ENCODE measurements around the gene MIS18A.

Gene MIS18A

DNA sequence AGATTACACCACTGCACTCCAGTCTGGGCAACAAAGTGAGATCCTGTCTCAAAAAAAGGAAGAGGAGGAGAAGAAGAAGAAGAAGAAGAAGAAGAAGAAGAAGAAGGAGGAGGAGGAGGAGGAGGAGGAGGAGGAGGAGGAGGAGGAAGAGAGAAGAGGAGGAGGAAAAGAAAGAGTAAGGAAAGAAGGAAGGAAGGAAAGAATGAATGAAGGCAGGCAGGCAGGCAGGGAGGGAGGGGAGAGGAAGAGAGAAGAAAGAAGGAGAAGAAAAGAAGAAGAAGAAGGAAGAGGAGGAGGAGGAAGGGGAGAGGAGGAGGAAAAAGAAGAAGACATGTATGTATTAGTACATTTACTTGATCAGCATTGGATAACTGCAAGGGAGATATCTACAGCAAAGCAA, 26.7 kb downstream of the MIS18A start:
- no peak for DNase-seq
- TF ChIP-seq, protein P1, sequence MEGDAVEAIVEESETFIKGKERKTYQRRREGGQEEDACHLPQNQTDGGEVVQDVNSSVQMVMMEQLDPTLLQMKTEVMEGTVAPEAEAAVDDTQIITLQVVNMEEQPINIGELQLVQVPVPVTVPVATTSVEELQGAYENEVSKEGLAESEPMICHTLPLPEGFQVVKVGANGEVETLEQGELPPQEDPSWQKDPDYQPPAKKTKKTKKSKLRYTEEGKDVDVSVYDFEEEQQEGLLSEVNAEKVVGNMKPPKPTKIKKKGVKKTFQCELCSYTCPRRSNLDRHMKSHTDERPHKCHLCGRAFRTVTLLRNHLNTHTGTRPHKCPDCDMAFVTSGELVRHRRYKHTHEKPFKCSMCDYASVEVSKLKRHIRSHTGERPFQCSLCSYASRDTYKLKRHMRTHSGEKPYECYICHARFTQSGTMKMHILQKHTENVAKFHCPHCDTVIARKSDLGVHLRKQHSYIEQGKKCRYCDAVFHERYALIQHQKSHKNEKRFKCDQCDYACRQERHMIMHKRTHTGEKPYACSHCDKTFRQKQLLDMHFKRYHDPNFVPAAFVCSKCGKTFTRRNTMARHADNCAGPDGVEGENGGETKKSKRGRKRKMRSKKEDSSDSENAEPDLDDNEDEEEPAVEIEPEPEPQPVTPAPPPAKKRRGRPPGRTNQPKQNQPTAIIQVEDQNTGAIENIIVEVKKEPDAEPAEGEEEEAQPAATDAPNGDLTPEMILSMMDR (IDR thresholded peaks at IDR 0.05; ENCODE audit: low read depth, low read length, missing control alignments): no peak

DNA sequence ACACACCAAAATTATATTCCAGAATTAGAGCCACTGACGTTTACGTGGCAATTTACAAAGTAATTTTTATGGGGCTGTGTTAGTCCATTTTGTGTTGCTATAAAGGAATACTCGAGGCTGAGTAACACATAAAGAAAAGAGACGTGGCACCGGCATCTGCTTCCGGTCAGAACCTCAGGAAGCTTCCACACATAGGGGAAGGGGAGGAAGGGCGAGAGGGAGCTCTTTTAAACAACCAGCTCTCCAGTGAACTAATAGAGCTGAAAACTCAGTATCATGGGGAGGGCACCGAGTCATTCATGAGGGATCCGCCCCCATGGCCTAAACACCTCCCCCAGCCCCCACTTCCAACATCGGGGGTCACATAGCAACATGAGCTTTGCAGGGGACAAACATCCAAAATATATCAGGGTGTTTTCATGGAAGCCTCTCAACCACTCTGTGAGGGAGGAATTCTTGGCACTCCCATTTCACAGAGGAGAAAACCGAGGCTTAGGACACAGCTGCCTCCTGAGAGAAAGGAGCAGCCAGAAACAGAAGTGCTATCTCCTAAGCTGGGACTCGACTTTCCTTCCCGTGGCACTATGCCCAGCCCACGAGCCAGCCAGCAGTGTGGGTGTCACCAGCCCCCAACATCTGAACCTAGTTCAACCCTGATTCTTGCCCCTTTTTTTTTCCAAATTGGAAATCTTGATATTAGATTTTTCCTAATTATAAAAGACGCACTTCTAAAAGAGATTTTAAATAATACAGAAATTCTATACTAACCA, 29.2 kb downstream of the MIS18A start:
- Histone ChIP-seq H3K27ac (no peak overlapping the region), H3K4me3 (ENCODE audit: low read depth, low read length) (no peak overlapping the region), H3K27me3 (replicated peaks) (peaks cover 2% of the 10 kb centered on the region), H3K36me3 (replicated peaks) (no peaks in the 10 kb centered on the region)
- in situ Hi-C loops (cut with HindIII; ENCODE audit: low pct_ligation_motif_present, low sequenced_read_pairs): no loop called here
- no peak for DNase-seq
- TF ChIP-seq, protein P1 (IDR thresholded peaks at IDR 0.05; ENCODE audit: low read depth, low read length, missing control alignments): no peak

More for the DNA sequence above, 26.7 kb downstream of the MIS18A start:
- Histone ChIP-seq H3K36me3 (replicated peaks) (no peaks in the 10 kb centered on the region), H3K27me3 (replicated peaks) (peaks cover 2% of the 10 kb centered on the region), H3K27ac (no peak overlapping the region), H3K4me3 (ENCODE audit: low read depth, low read length) (no peak overlapping the region)
- in situ Hi-C loops (cut with HindIII; ENCODE audit: low pct_ligation_motif_present, low sequenced_read_pairs): no loop called here

DNA sequence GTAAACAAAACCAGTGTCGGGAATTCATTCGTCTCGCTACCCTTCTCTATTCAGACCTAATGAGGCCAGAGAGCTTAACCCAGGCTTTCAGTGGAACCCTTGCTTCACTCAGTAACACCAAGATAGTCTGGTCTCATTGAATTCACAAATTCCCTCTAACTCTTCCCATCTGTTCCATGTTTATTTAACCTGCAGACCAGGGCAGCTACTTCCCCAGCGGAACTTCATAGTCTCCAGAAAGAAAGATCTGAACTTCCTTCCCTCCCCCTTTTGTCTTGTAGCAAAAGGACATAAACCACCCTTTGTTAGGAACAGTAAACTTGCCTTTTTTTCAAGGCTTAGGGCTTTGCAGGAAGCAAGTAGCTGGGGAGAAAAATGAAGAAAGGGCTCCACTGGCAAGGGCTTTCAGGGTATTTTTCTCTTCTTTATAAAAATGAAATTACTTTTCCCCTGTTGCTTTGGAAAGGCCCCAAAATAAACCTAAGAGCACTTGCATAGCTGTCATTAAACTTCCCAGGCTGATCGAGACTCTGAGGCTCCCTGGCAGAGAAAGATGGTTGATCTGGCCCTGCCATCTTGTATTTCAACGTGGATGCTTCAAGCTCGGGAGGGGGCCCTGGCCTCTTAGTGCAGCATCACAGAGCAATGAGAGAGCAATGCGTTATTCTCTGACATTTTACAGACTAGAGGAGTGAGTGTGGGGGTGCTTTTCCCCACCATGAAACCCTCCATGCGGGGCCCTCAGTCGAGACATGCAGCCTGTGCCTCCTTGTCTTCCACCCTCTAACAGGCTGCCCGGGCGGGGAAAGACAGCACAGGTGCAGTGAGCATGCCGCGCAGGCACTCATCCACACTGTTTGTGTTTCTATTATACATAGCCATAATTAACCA, 30.0 kb downstream of the MIS18A start:
- Histone ChIP-seq H3K27ac (no peak overlapping the region), H3K27me3 (replicated peaks) (peaks cover 2% of the 10 kb centered on the region), H3K36me3 (replicated peaks) (no peaks in the 10 kb centered on the region), H3K4me3 (ENCODE audit: low read depth, low read length) (no peak overlapping the region)
- TF ChIP-seq, protein P1 (IDR thresholded peaks at IDR 0.05; ENCODE audit: low read depth, low read length, missing control alignments): no peak
- in situ Hi-C loops (cut with HindIII; ENCODE audit: low pct_ligation_motif_present, low sequenced_read_pairs): no loop called here
- DNase-seq: no peak

DNA sequence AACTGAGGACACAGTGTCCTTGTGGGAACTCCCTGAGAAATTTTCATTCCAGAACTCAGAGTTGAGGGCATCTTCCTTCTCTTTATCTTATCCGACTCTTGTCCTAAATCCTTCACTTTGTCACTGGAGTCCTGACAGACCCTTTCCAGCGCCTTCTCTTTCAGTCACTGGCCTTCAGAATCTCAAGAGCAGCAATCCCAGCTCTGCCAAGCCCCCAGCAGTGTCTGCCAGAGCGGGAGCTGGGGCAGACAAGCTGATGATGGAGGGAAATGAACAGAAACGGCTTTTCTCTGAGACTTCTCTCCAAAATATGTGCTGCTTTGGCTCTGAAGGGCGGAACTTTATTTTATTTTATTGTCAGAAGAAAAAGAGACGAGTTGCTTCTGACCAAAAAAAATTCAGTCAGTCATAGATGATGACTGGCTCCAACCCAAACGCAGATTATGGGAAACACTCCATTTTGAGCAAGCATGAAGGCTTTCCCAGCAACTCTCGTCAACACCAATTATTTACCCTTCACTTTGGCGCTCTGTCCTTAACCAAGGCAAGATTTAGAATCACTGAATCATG, 32.2 kb downstream of the MIS18A start:
- Histone ChIP-seq H3K36me3 (replicated peaks) (no peaks in the 10 kb centered on the region), H3K4me3 (ENCODE audit: low read depth, low read length) (no peak overlapping the region), H3K27ac (no peak overlapping the region), H3K27me3 (replicated peaks) (peaks cover 2% of the 10 kb centered on the region)
- DNase-seq: no peak
- TF ChIP-seq, protein P1 (IDR thresholded peaks at IDR 0.05; ENCODE audit: low read depth, low read length, missing control alignments): no peak
- in situ Hi-C loops (cut with HindIII; ENCODE audit: low pct_ligation_motif_present, low sequenced_read_pairs): no loop called here

DNA sequence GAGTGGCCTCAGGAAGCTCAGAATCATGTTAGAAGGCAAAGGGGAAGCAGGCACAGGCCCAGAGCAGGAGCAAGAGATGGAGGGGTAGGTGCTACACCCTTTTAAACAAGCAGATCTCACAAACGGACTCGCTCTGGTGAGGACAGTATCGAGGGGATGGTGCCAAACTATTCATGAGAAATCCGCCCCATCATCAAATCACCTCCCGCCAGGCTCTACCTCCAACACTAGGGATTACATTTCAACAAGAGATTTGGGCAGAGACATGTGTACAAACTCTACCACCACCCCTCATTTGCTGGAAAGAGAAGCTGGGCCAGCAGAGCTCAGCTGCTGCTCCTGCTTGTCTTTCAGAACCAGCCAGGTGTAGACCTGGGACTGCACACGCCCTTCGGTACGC, 32.9 kb downstream of the MIS18A start:
- H3K27ac ChIP-seq: no peak overlapping the region
- no peaks in the 10 kb centered on the region for H3K36me3 ChIP-seq (replicated peaks)
- H3K27me3 ChIP-seq (replicated peaks): peaks cover 2% of the 10 kb centered on the region
- no peak for DNase-seq
- TF ChIP-seq, protein P1 (IDR thresholded peaks at IDR 0.05; ENCODE audit: low read depth, low read length, missing control alignments): no peak
- in situ Hi-C loops (cut with HindIII; ENCODE audit: low pct_ligation_motif_present, low sequenced_read_pairs): no loop called here
- H3K4me3 ChIP-seq (ENCODE audit: low read depth, low read length): no peak overlapping the region
